AG04449 (cell line): ENCODE results near the gene LRP8.

ENCODE experiments used
- CTCF ChIA-PET: fragments of 350-600 bp; formaldehyde crosslinking; extraction: SDS; loops from one replicate; lab custom pipeline; 2021; ENCODE audit warnings: antibody characterized with exemption; lab: Yijun Ruan, JAX
- POLR2A ChIA-PET: fragments of 400-600, 350-600 bp; formaldehyde crosslinking; extraction: SDS; loops from one replicate; lab custom pipeline; 2020; ENCODE audit warnings: antibody characterized with exemption, inconsistent platforms; lab: Yijun Ruan, JAX
- DNase-seq: peaks from one replicate; pipeline ENCODE4 v3.0.0-alpha.2; 2010; ENCODE audit warnings: low read depth, low spot score
- H3K4me3 ChIP-seq: 2 replicates; pipeline ENCODE4 v1.5.1; 2011; ENCODE audit warnings: low read depth, mild to moderate bottlenecking, control low read depth, low read length
- TF ChIP-seq, protein P1 (sequence below): IDR thresholded peaks from one replicate; pipeline ENCODE4 v1.5.1; 2011; ENCODE audit warnings: mild to moderate bottlenecking, moderate library complexity, low read length, control low read depth, inconsistent platforms; ENCODE audit not compliant: insufficient read depth; ENCODE audit errors: missing control alignments

Gene LRP8

GRCh38 chr1:53332186-53332564, 4.3 kb upstream of the LRP8 start:
- H3K4me3 ChIP-seq: no peak overlapping the region
- TF ChIP-seq, protein P1, sequence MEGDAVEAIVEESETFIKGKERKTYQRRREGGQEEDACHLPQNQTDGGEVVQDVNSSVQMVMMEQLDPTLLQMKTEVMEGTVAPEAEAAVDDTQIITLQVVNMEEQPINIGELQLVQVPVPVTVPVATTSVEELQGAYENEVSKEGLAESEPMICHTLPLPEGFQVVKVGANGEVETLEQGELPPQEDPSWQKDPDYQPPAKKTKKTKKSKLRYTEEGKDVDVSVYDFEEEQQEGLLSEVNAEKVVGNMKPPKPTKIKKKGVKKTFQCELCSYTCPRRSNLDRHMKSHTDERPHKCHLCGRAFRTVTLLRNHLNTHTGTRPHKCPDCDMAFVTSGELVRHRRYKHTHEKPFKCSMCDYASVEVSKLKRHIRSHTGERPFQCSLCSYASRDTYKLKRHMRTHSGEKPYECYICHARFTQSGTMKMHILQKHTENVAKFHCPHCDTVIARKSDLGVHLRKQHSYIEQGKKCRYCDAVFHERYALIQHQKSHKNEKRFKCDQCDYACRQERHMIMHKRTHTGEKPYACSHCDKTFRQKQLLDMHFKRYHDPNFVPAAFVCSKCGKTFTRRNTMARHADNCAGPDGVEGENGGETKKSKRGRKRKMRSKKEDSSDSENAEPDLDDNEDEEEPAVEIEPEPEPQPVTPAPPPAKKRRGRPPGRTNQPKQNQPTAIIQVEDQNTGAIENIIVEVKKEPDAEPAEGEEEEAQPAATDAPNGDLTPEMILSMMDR: no peak
- no peak for DNase-seq
- ChIA-PET CTCF (interaction anchor here (1.0 kb wide), 1 partner anchor 11 kb away, joined by 3 read pairs; no protein-coding TSS in a partner anchor), POLR2A (no interaction called here)

GRCh38 chr1:53331446-53332185, 3.7 kb upstream of the LRP8 start:
- TF ChIP-seq, protein P1: no peak
- DNase-seq: no peak
- POLR2A ChIA-PET: no interaction called here
- no peak overlapping the region for H3K4me3 ChIP-seq
- CTCF ChIA-PET: interaction anchor here (1.0 kb wide), 1 partner anchor 12 kb away, joined by 3 read pairs; no protein-coding TSS in a partner anchor

DNA sequence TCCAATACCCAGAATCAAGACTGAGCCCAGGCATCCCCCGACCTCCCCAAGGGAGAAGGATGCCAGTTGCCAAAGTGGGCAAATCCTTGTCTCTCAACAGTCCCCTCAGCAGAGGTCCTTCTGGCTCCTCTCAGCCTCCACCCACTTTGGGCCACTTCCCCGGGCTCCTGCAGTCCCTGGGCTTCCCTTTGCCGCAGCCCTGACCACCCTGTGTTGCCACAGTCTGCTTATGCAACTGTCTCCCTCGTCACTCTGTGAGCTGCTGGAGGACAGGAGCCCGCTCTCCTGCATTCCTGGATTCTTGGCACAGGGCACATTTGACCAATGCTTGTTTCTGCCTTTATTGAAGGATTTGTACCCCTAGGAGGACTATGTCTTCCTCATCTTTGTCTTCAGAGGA, 2.9 kb upstream of the LRP8 start:
- CTCF ChIA-PET: no interaction called here
- TF ChIP-seq, protein P1: no peak
- no peak for DNase-seq
- H3K4me3 ChIP-seq: no peak overlapping the region
- POLR2A ChIA-PET: no interaction called here

- TF ChIP-seq, protein P1: peak; percentile 5
- POLR2A ChIA-PET: no interaction called here
- DNase-seq: no peak
- CTCF ChIA-PET: no interaction called here
- peak overlapping the region; percentile 57 for H3K4me3 ChIP-seq
These were observed 950 bp upstream of the LRP8 start for GRCh38 chr1:53328541-53329499.

DNA sequence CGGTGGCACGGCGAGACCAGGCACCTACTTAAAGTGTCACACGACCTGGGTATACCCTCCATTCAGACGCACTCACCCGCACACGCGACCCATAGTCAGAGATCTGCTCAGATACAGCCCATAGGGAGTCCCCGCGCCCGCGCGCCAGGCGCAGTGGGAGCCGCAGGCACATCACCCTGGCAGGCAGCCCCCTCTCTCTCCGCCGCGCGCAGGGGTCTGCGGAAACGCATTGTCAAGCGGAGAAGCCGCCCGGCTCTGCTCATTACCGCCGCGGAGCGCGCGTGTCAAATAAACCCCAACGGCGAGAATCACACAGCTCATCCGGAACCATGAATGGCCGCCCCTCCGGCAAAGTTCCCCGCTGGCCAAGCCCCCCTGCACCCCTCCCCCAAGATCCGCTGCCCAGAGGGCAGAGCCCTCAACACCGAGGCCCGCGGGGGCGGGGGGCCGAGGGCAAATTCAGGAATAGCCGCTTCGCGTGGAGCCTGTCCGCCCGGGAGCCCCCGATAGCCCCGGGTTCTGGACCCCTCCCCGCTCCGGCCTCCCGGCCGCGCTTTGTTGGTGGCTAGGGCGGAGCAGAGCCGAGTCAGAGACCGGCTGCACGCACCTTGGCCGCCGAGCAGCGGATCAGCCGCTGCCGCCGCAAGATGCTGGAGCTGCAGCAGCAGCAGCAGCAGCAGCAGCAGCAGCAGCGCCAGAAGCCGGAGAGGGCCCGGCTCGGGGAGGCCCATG, 522 bp downstream of the LRP8 start:
- DNase-seq: no peak
- TF ChIP-seq, protein P1: no peak
- POLR2A ChIA-PET: no interaction called here
- peak overlapping the region; percentile 67 for H3K4me3 ChIP-seq
- CTCF ChIA-PET: interaction anchor here (1.1 to 3.3 kb wide), 2 partner anchors 49 to 66 kb away, joined by 4 to 10 read pairs; no protein-coding TSS in a partner anchor
